Smooth muscle cell (in vitro differentiated cells): ENCODE data around the gene CEP162. TPM values are rescaled to one million over a fixed set of nuclear protein-coding genes. Genes with fewer than 3 reads are reported as not detected.
A peak's percentile ranks its signal among the peaks of the same experiment; 100 is the strongest.

Experiments
- DNase-seq: peaks from one replicate; lab custom pipeline; 2025; ENCODE audit not compliant: unreplicated experiment; lab: John Stamatoyannopoulos, UW
- H2AFZ ChIP-seq: fragments of 200-600 bp; sonication (generic); 2 replicates; pipeline ENCODE4 v1.6.0; 2016; ENCODE audit warnings: antibody characterized with exemption, low read depth, mild to moderate bottlenecking
- H3F3A ChIP-seq: fragments of 200-600 bp; sonication (generic); 2 replicates; pipeline ENCODE4 v1.6.0; 2017; ENCODE audit warnings: antibody characterized with exemption, low read depth
- H3K27ac ChIP-seq: fragments of 200-600 bp; sonication (generic); 2 replicates; pipeline ENCODE4 v1.5.1; 2016; ENCODE audit warnings: low read depth, mild to moderate bottlenecking
- H3K27me3 ChIP-seq: fragments of 200-600 bp; sonication (generic); 2 replicates; pipeline ENCODE4 v1.6.1; 2016; ENCODE audit warnings: low read depth, mild to moderate bottlenecking
- H3K36me3 ChIP-seq: fragments of 200-600 bp; sonication (generic); 2 replicates; pipeline ENCODE4 v1.5.1; 2016; ENCODE audit warnings: low read depth
- H3K4me1 ChIP-seq: fragments of 200-600 bp; sonication (generic); 2 replicates; pipeline ENCODE4 v1.5.1; 2016; ENCODE audit warnings: low read depth
- H3K4me2 ChIP-seq: fragments of 200-600 bp; sonication (generic); 2 replicates; pipeline ENCODE4 v1.6.0; 2016; ENCODE audit warnings: mild to moderate bottlenecking
- H3K4me3 ChIP-seq: fragments of 200-600 bp; sonication (generic); 2 replicates; pipeline ENCODE4 v1.5.1; 2016; ENCODE audit warnings: mild to moderate bottlenecking
- H3K79me2 ChIP-seq: fragments of 200-600 bp; sonication (generic); 2 replicates; pipeline ENCODE4 v1.6.0; 2016; ENCODE audit warnings: low read depth, mild to moderate bottlenecking
- H3K9ac ChIP-seq: fragments of 200-600 bp; sonication (generic); 2 replicates; pipeline ENCODE4 v1.6.0; 2016; ENCODE audit warnings: low read depth
- H3K9me3 ChIP-seq: fragments of 200-600 bp; sonication (generic); replicated peaks from 2 replicates; pipeline ENCODE4 v1.5.1; 2016; ENCODE audit warnings: low read depth
- H4K20me1 ChIP-seq: fragments of 200-600 bp; sonication (generic); 2 replicates; pipeline ENCODE4 v1.6.0; 2016; ENCODE audit warnings: low read depth
- WGBS: methylation state at CpG from one replicate; pipeline ENCODE4 v1.1.7; 2016; ENCODE audit warnings: low lambda C conversion rate; 5-methylcytosine and 5-hydroxymethylcytosine counted together
- polyA plus RNA-seq: library from polyadenylated mRNA; unstranded; fragments of >200 nt; fragmentation: Nextera tagmentation; extraction: Ambion mirVana; gene quantifications from 2 replicates; pipeline ENCODE4 v1.2.1, GENCODE V29; 2016
- total RNA-seq: library from RNA; depleted of rRNA; stranded (reverse); fragments of >200 nt; gene quantifications from 2 replicates; pipeline ENCODE4 v1.2.3, GENCODE V29; 2014
- TF ChIP-seq, protein P1 (sequence below): fragments of 200-600 bp; sonication (generic); IDR thresholded peaks from 2 replicates; pipeline ENCODE4 v1.5.1; 2017; ENCODE audit warnings: borderline replicate concordance, mild to moderate bottlenecking, antibody characterized with exemption; ENCODE audit not compliant: insufficient read depth, poor library complexity, severe bottlenecking

Gene CEP162
- total and polyA plus RNA-seq, 2 experiments from 2014 or later: 4.1 to 8.0 TPM

DNA sequence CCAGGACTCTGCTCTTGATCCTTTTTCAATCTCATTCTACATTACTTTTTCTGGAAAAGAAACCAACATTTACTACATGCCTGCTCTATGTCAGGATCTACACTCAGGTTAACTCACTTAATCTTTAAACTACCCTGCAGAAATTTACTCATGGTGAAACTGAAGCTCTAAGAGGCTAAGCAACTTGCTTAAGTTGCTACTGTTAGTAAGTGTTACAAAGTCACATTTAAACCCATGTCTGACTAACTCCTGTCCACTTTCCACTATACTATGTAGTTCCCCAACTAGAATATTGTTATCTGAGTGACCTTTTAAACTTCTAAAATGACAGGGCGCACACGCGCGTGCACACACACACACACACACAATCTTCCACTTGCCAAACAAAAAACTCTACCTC lies 5.0 kb downstream of the CEP162 start:
- Histone ChIP-seq H3F3A (no peaks in the 10 kb centered on the region), H3K36me3 (no peaks in the 10 kb centered on the region), H3K4me2 (no peak overlapping the region), H3K79me2 (peaks cover 8% of the 10 kb centered on the region), H3K4me3 (no peak overlapping the region), H3K9ac (no peak overlapping the region), H3K27ac (no peak overlapping the region), H3K27me3 (no peaks in the 10 kb centered on the region), H2AFZ (no peak overlapping the region), H3K9me3 (no peaks in the 10 kb centered on the region), H4K20me1 (no peaks in the 10 kb centered on the region), H3K4me1 (peaks cover 5% of the 10 kb centered on the region)
- WGBS: 93% methylated on average over 4 of the region's 4 CpGs
- no peak for DNase-seq
- TF ChIP-seq, protein P1, sequence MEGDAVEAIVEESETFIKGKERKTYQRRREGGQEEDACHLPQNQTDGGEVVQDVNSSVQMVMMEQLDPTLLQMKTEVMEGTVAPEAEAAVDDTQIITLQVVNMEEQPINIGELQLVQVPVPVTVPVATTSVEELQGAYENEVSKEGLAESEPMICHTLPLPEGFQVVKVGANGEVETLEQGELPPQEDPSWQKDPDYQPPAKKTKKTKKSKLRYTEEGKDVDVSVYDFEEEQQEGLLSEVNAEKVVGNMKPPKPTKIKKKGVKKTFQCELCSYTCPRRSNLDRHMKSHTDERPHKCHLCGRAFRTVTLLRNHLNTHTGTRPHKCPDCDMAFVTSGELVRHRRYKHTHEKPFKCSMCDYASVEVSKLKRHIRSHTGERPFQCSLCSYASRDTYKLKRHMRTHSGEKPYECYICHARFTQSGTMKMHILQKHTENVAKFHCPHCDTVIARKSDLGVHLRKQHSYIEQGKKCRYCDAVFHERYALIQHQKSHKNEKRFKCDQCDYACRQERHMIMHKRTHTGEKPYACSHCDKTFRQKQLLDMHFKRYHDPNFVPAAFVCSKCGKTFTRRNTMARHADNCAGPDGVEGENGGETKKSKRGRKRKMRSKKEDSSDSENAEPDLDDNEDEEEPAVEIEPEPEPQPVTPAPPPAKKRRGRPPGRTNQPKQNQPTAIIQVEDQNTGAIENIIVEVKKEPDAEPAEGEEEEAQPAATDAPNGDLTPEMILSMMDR: no peak

DNA sequence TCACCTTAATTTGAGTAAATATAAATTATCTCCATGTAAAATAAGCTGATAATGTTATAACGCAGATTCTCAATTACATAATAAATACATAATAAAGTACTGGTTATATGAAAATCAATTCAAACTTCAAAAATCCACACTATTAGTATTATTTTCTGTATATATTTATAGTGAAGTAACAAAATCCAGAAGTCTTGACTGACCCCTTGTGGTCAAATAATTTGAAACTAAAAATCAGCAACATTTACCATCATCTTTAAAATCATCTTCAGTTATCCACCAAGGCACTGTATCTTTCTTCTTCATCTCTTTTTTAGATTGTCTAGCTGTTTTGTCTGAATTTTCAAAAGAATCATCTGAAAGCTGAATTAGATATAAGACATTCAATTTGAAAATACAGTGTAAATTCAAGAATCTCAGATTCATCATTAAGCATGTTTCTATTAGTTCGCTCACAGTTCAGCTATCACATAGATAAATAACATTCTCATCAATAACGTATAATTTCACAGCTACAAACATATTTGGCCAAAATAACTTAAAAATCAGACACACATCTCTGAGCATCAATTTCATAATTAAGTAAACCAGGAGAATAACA lies 6.5 kb downstream of the CEP162 start:
- Histone ChIP-seq H3K4me2 (no peak overlapping the region), H2AFZ (no peak overlapping the region), H3K9ac (no peak overlapping the region), H3K9me3 (no peaks in the 10 kb centered on the region), H3K4me1 (no peaks in the 10 kb centered on the region), H3K79me2 (no peaks in the 10 kb centered on the region), H3F3A (no peaks in the 10 kb centered on the region), H4K20me1 (no peaks in the 10 kb centered on the region), H3K36me3 (no peaks in the 10 kb centered on the region), H3K4me3 (no peak overlapping the region), H3K27me3 (no peaks in the 10 kb centered on the region), H3K27ac (no peak overlapping the region)
- 74% methylated on average over 3 of the region's 3 CpGs for WGBS
- no peak for DNase-seq
- TF ChIP-seq, protein P1: peak; percentile 66

DNA sequence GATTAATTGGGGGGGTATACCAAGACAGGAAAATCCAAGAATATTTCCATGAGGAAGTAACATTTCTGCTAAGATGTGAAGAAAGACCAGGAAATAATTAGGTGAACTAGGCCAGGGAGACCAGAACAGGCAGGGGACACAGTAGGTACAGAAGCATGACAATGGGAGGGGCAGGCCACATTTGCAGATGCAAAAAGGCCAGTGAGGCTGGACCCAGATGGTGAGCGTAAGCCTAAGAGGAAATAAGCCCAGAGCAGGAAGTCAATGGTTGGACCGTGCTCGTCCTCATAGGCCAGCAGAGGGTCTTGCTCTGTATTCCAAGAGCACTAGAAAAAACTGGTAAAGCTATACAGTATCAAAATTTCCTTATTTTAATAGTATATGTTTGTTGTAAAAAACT lies 9.4 kb downstream of the CEP162 start:
- Histone ChIP-seq H3K4me1 (no peaks in the 10 kb centered on the region), H3K4me3 (no peak overlapping the region), H3K9ac (no peak overlapping the region), H2AFZ (no peak overlapping the region), H3K9me3 (no peaks in the 10 kb centered on the region), H3K4me2 (no peak overlapping the region), H4K20me1 (no peaks in the 10 kb centered on the region), H3K79me2 (no peaks in the 10 kb centered on the region), H3K36me3 (peaks cover 5% of the 10 kb centered on the region), H3F3A (no peaks in the 10 kb centered on the region), H3K27me3 (no peaks in the 10 kb centered on the region), H3K27ac (no peak overlapping the region)
- 89% methylated on average over 3 of the region's 3 CpGs for WGBS
- TF ChIP-seq, protein P1: no peak
- DNase-seq: no peak

DNA sequence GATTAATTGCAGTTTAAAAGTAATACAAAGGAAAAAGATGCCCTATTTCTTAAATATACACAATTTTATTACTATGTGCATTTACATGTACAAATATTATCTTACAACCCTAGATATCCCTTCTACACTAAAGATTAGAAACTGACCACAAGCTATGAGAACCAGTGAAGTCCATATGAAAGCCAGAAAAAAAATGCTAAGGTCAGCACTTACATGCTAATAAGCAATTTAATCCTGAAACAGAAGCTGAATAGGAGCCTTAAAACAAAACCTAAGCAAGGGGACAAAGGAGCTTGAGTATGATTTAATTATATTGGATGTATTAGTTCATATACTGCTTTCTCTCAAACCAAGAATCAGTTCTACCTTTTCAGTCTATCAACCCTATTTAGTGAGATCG lies 14.2 kb downstream of the CEP162 start:
- Histone ChIP-seq H3K27me3 (no peaks in the 10 kb centered on the region), H3K4me1 (no peaks in the 10 kb centered on the region), H3K9me3 (no peaks in the 10 kb centered on the region), H3K79me2 (no peaks in the 10 kb centered on the region), H3K27ac (no peak overlapping the region), H3K36me3 (peaks cover 5% of the 10 kb centered on the region), H3K9ac (no peak overlapping the region), H3F3A (no peaks in the 10 kb centered on the region), H3K4me2 (no peak overlapping the region), H3K4me3 (no peak overlapping the region), H4K20me1 (no peaks in the 10 kb centered on the region), H2AFZ (no peak overlapping the region)
- WGBS: 98% methylated on average over 1 of the region's 1 CpG
- DNase-seq: no peak
- TF ChIP-seq, protein P1: no peak
